ENCODE results near the gene BCHE.

The BCHE gene

GRCh38 chr3:165783383-165783782, 53.8 kb downstream of the BCHE start:
- no peak for TF ChIP-seq TAF1 (IDR thresholded peaks at IDR 0.05; ENCODE audit: borderline replicate concordance, insufficient read depth, low read length)
- no peak for TF ChIP-seq SIN3A (IDR thresholded peaks at IDR 0.05; ENCODE audit: borderline replicate concordance, insufficient read depth, low read length)
- no peak for TF ChIP-seq POLR2AphosphoS5 (IDR thresholded peaks at IDR 0.05; ENCODE audit: low read depth, low read length)
- no peak for TF ChIP-seq FOXP2 (optimal IDR thresholded peaks at IDR 0.05; ENCODE audit: borderline replicate concordance, extremely low read depth, extremely low read length, insufficient read depth)
- TF ChIP-seq REST (IDR thresholded peaks at IDR 0.05; ENCODE audit: insufficient read depth in 1 of 2, low read depth in 2 of 2, low read length in 2 of 2): no peak

- TF ChIP-seq POLR2AphosphoS5 (IDR thresholded peaks at IDR 0.05; ENCODE audit: low read depth, low read length) (no peak), SIN3A (IDR thresholded peaks at IDR 0.05; ENCODE audit: borderline replicate concordance, insufficient read depth, low read length) (no peak), REST (IDR thresholded peaks at IDR 0.05; ENCODE audit: insufficient read depth in 1 of 2, low read depth in 2 of 2, low read length in 2 of 2) (no peak), FOXP2 (optimal IDR thresholded peaks at IDR 0.05; ENCODE audit: borderline replicate concordance, extremely low read depth, extremely low read length, insufficient read depth) (no peak), TAF1 (IDR thresholded peaks at IDR 0.05; ENCODE audit: borderline replicate concordance, insufficient read depth, low read length) (no peak)
These were observed 58.3 kb downstream of the BCHE start for GRCh38 chr3:165778891-165779290.

- TF ChIP-seq SIN3A (IDR thresholded peaks at IDR 0.05; ENCODE audit: borderline replicate concordance, insufficient read depth, low read length): no peak
These were observed 58.8 kb downstream of the BCHE start for GRCh38 chr3:165778456-165778855.

GRCh38 chr3:165775824-165776223, 61.4 kb downstream of the BCHE start:
- TF ChIP-seq TAF1 (IDR thresholded peaks at IDR 0.05; ENCODE audit: borderline replicate concordance, insufficient read depth, low read length) (no peak), REST (IDR thresholded peaks at IDR 0.05; ENCODE audit: insufficient read depth in 1 of 2, low read depth in 2 of 2, low read length in 2 of 2) (no peak), SIN3A (IDR thresholded peaks at IDR 0.05; ENCODE audit: borderline replicate concordance, insufficient read depth, low read length) (no peak), FOXP2 (optimal IDR thresholded peaks at IDR 0.05; ENCODE audit: borderline replicate concordance, extremely low read depth, extremely low read length, insufficient read depth) (no peak), POLR2AphosphoS5 (IDR thresholded peaks at IDR 0.05; ENCODE audit: low read depth, low read length) (no peak)

GRCh38 chr3:165770781-165771180, 66.4 kb downstream of the BCHE start:
- TF ChIP-seq FOXP2 (optimal IDR thresholded peaks at IDR 0.05; ENCODE audit: borderline replicate concordance, extremely low read depth, extremely low read length, insufficient read depth) (no peak), SIN3A (IDR thresholded peaks at IDR 0.05; ENCODE audit: borderline replicate concordance, insufficient read depth, low read length) (no peak), REST (IDR thresholded peaks at IDR 0.05; ENCODE audit: insufficient read depth in 1 of 2, low read depth in 2 of 2, low read length in 2 of 2) (no peak), TAF1 (IDR thresholded peaks at IDR 0.05; ENCODE audit: borderline replicate concordance, insufficient read depth, low read length) (no peak), POLR2AphosphoS5 (IDR thresholded peaks at IDR 0.05; ENCODE audit: low read depth, low read length) (no peak)
